ENCODE measurements around the gene NRARP.
A peak's percentile ranks its signal among the peaks of the same experiment; 100 is the strongest.

NRARP gene

DNA sequence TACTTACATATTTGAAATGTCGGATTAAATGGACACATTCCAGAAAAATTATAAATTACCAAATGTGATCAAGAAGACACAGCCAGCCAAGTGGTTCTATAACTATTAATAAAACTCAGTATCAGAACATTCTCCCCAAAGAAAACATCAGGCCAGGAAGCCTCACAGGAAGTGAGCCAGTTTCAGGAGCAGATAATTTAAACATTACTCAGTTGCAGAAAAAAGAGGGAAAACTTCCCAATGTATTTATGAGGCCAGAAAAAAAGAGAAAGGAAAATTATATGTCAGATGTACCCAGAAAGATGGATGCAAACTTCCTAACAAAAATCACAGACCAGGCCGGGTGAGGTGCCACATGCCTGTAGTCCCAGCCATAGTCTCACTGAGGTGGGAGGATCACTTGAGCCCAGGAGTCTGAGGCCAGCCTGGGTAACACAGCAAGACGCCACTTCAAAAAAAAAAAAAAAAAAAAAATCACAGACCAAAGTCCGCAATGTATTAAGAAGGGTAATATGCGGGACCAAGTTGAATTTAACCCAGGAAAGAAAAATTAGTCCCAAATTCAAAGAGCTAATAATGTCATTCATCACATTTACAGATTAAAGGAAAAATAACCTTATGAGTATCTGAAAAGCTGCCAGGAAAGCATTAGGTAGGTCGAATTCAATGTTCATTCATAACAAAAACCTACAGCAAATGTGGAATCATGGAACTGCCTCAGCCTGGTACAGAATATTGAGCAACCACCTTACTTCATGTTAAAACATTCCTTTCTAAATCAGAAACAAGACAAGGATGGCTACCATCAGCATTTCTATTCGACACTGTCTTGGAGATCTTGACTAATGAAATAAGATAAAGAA lies 37.2 kb upstream of the NRARP start:
- Histone ChIP-seq H3K4me1 (ENCODE audit: control insufficient read depth in 1 of 2, insufficient read depth in 2 of 2, low read length in 2 of 2) (no peaks in the 10 kb centered on the region), H4K8ac (ENCODE audit: low read depth, low read length) (no peak overlapping the region), H3K9me3 (ENCODE audit: insufficient read depth, low read depth, low read length) (peaks cover 8% of the 10 kb centered on the region), H2BK5ac (ENCODE audit: low read depth, low read length, poor library complexity) (no peak overlapping the region), H2BK12ac (ENCODE audit: low read length) (no peak overlapping the region), H4K91ac (ENCODE audit: low read depth, low read length) (no peak overlapping the region), H3K23ac (ENCODE audit: low read length) (no peak overlapping the region), H3K4me3 (ENCODE audit: low read depth, low read length) (no peak overlapping the region), H2AK5ac (ENCODE audit: low read length) (no peak overlapping the region), H3K79me1 (ENCODE audit: low read length) (no peaks in the 10 kb centered on the region), H3K27ac (ENCODE audit: low read depth, low read length) (no peak overlapping the region), H3K18ac (ENCODE audit: low read length) (no peak overlapping the region), H3K4ac (ENCODE audit: low read depth, low read length) (no peak overlapping the region), H3K27me3 (ENCODE audit: insufficient read depth, low read length) (no peaks in the 10 kb centered on the region), H3K9ac (ENCODE audit: low read length) (no peak overlapping the region), H3K4me2 (ENCODE audit: low read length) (no peak overlapping the region), H3K79me2 (ENCODE audit: control insufficient read depth, insufficient read depth, low read length, poor library complexity) (no peaks in the 10 kb centered on the region), H2AFZ (ENCODE audit: insufficient read depth, low read length, poor library complexity) (no peak overlapping the region), H3K14ac (ENCODE audit: low read length) (no peak overlapping the region), H2BK120ac (ENCODE audit: insufficient read depth, low read length, poor library complexity) (no peak overlapping the region), H3K36me3 (ENCODE audit: control insufficient read depth in 1 of 2, insufficient read depth in 2 of 2, low read length in 2 of 2) (no peaks in the 10 kb centered on the region), H4K12ac (ENCODE audit: low read depth, low read length) (no peak overlapping the region)
- DNase-seq = no peak
- WGBS (ENCODE audit: extremely low coverage, insufficient coverage, insufficient read length) = no CpG with 5 or more reads among the region's 7 CpGs

DNA sequence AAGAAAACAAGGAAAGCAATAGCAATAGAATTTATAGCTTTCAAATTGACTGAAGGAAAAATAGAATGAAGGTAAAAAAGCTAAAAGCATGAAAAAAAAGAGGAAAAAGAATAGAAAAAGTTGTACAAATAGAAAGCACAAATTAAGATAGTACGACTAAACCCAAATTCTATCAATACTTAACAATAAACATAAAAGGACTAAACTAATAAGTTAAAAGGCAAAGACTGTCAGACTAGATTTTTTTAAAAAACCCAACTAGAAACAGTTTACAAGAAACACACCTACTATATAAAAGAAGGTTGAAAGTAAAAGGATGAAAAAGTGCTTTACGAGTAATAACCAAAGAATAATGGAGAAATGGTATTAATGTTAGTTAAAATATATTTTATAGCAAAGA lies 34.7 kb upstream of the NRARP start:
- no peak overlapping the region for H2BK120ac ChIP-seq (ENCODE audit: insufficient read depth, low read length, poor library complexity)
- no peak overlapping the region for H2AK5ac ChIP-seq (ENCODE audit: low read length)
- H3K4me2 ChIP-seq (ENCODE audit: low read length) = no peak overlapping the region
- no peaks in the 10 kb centered on the region for H3K79me2 ChIP-seq (ENCODE audit: control insufficient read depth, insufficient read depth, low read length, poor library complexity)
- H3K18ac ChIP-seq (ENCODE audit: low read length) = no peak overlapping the region
- no peaks in the 10 kb centered on the region for H3K27me3 ChIP-seq (ENCODE audit: insufficient read depth, low read length)
- no peak overlapping the region for H3K23ac ChIP-seq (ENCODE audit: low read length)
- H4K8ac ChIP-seq (ENCODE audit: low read depth, low read length) = no peak overlapping the region
- no peak overlapping the region for H2AFZ ChIP-seq (ENCODE audit: insufficient read depth, low read length, poor library complexity)
- H2BK5ac ChIP-seq (ENCODE audit: low read depth, low read length, poor library complexity) = no peak overlapping the region
- peaks cover 4% of the 10 kb centered on the region for H3K9me3 ChIP-seq (ENCODE audit: insufficient read depth, low read depth, low read length)
- no peak overlapping the region for H2BK12ac ChIP-seq (ENCODE audit: low read length)
- no CpG with 5 or more reads among the region's 2 CpGs for WGBS (ENCODE audit: extremely low coverage, insufficient coverage, insufficient read length)
- no peak overlapping the region for H3K4ac ChIP-seq (ENCODE audit: low read depth, low read length)
- no peak overlapping the region for H3K4me3 ChIP-seq (ENCODE audit: low read depth, low read length)
- no peaks in the 10 kb centered on the region for H3K4me1 ChIP-seq (ENCODE audit: control insufficient read depth in 1 of 2, insufficient read depth in 2 of 2, low read length in 2 of 2)
- H4K12ac ChIP-seq (ENCODE audit: low read depth, low read length) = no peak overlapping the region
- DNase-seq = no peak
- no peak overlapping the region for H3K14ac ChIP-seq (ENCODE audit: low read length)
- H3K36me3 ChIP-seq (ENCODE audit: control insufficient read depth in 1 of 2, insufficient read depth in 2 of 2, low read length in 2 of 2) = no peaks in the 10 kb centered on the region
- H3K9ac ChIP-seq (ENCODE audit: low read length) = no peak overlapping the region
- no peaks in the 10 kb centered on the region for H3K79me1 ChIP-seq (ENCODE audit: low read length)
- H3K27ac ChIP-seq (ENCODE audit: low read depth, low read length) = no peak overlapping the region
- no peak overlapping the region for H4K91ac ChIP-seq (ENCODE audit: low read depth, low read length)

- no peak overlapping the region for H3K18ac ChIP-seq (ENCODE audit: low read length)
- no peak overlapping the region for H3K4me3 ChIP-seq (ENCODE audit: low read depth, low read length)
- H2AK5ac ChIP-seq (ENCODE audit: low read length) = no peak overlapping the region
- no peaks in the 10 kb centered on the region for H3K27me3 ChIP-seq (ENCODE audit: insufficient read depth, low read length)
- H2AFZ ChIP-seq (ENCODE audit: insufficient read depth, low read length, poor library complexity) = no peak overlapping the region
- H3K4ac ChIP-seq (ENCODE audit: low read depth, low read length) = no peak overlapping the region
- no peak overlapping the region for H3K27ac ChIP-seq (ENCODE audit: low read depth, low read length)
- no peak overlapping the region for H4K8ac ChIP-seq (ENCODE audit: low read depth, low read length)
- no peak overlapping the region for H4K91ac ChIP-seq (ENCODE audit: low read depth, low read length)
- no peaks in the 10 kb centered on the region for H3K36me3 ChIP-seq (ENCODE audit: control insufficient read depth in 1 of 2, insufficient read depth in 2 of 2, low read length in 2 of 2)
- no peak for DNase-seq
- H3K9me3 ChIP-seq (ENCODE audit: insufficient read depth, low read depth, low read length) = peaks cover 8% of the 10 kb centered on the region
- no peaks in the 10 kb centered on the region for H3K4me1 ChIP-seq (ENCODE audit: control insufficient read depth in 1 of 2, insufficient read depth in 2 of 2, low read length in 2 of 2)
- H2BK120ac ChIP-seq (ENCODE audit: insufficient read depth, low read length, poor library complexity) = no peak overlapping the region
- no peak overlapping the region for H2BK5ac ChIP-seq (ENCODE audit: low read depth, low read length, poor library complexity)
- no peak overlapping the region for H4K12ac ChIP-seq (ENCODE audit: low read depth, low read length)
- H3K4me2 ChIP-seq (ENCODE audit: low read length) = no peak overlapping the region
- H3K9ac ChIP-seq (ENCODE audit: low read length) = no peak overlapping the region
- H3K79me2 ChIP-seq (ENCODE audit: control insufficient read depth, insufficient read depth, low read length, poor library complexity) = no peaks in the 10 kb centered on the region
- H3K14ac ChIP-seq (ENCODE audit: low read length) = no peak overlapping the region
- H2BK12ac ChIP-seq (ENCODE audit: low read length) = no peak overlapping the region
- H3K23ac ChIP-seq (ENCODE audit: low read length) = peak overlapping the region; percentile 5
- no CpG with 5 or more reads among the region's 21 CpGs for WGBS (ENCODE audit: extremely low coverage, insufficient coverage, insufficient read length)
- H3K79me1 ChIP-seq (ENCODE audit: low read length) = no peaks in the 10 kb centered on the region
These were observed 31.1 kb upstream of the NRARP start for GRCh38 chr9:137333016-137333671.

- Histone ChIP-seq H2AFZ (ENCODE audit: insufficient read depth, low read length, poor library complexity) (no peak overlapping the region), H2BK5ac (ENCODE audit: low read depth, low read length, poor library complexity) (no peak overlapping the region), H3K27me3 (ENCODE audit: insufficient read depth, low read length) (no peaks in the 10 kb centered on the region), H3K36me3 (ENCODE audit: control insufficient read depth in 1 of 2, insufficient read depth in 2 of 2, low read length in 2 of 2) (no peaks in the 10 kb centered on the region), H3K23ac (ENCODE audit: low read length) (no peak overlapping the region), H2BK120ac (ENCODE audit: insufficient read depth, low read length, poor library complexity) (no peak overlapping the region), H4K8ac (ENCODE audit: low read depth, low read length) (no peak overlapping the region), H2BK12ac (ENCODE audit: low read length) (no peak overlapping the region), H3K79me1 (ENCODE audit: low read length) (no peaks in the 10 kb centered on the region), H2AK5ac (ENCODE audit: low read length) (no peak overlapping the region), H3K4me3 (ENCODE audit: low read depth, low read length) (no peak overlapping the region), H3K79me2 (ENCODE audit: control insufficient read depth, insufficient read depth, low read length, poor library complexity) (no peaks in the 10 kb centered on the region), H3K9ac (ENCODE audit: low read length) (no peak overlapping the region), H3K14ac (ENCODE audit: low read length) (no peak overlapping the region), H3K9me3 (ENCODE audit: insufficient read depth, low read depth, low read length) (peaks cover 8% of the 10 kb centered on the region), H3K4me1 (ENCODE audit: control insufficient read depth in 1 of 2, insufficient read depth in 2 of 2, low read length in 2 of 2) (no peaks in the 10 kb centered on the region), H4K91ac (ENCODE audit: low read depth, low read length) (no peak overlapping the region), H3K27ac (ENCODE audit: low read depth, low read length) (no peak overlapping the region), H3K4me2 (ENCODE audit: low read length) (no peak overlapping the region), H3K4ac (ENCODE audit: low read depth, low read length) (no peak overlapping the region), H3K18ac (ENCODE audit: low read length) (no peak overlapping the region), H4K12ac (ENCODE audit: low read depth, low read length) (no peak overlapping the region)
- no peak for DNase-seq
- no CpG with 5 or more reads among the region's 9 CpGs for WGBS (ENCODE audit: extremely low coverage, insufficient coverage, insufficient read length)
These were observed 29.9 kb upstream of the NRARP start for GRCh38 chr9:137331929-137332328.

Data from trophoblast cell (in vitro differentiated cells and primary cell).